Loucy (cell line): ENCODE results near the gene CALN1.

Experiments
- H2AFZ ChIP-seq: fragments of 200-600 bp; sonication (generic); 2 replicates; pipeline ENCODE4 v1.6.0; 2016; ENCODE audit warnings: antibody characterized with exemption, mild to moderate bottlenecking, low read length, moderate library complexity
- H3F3A ChIP-seq: fragments of 200-600 bp; 2 replicates; pipeline ENCODE4 v1.6.0; 2016; ENCODE audit warnings: antibody characterized with exemption, low read depth, mild to moderate bottlenecking
- H3K27me3 ChIP-seq: fragments of 200-600 bp; sonication (generic); 2 replicates; pipeline ENCODE4 v1.6.1; 2014; ENCODE audit warnings: low read length, mild to moderate bottlenecking; ENCODE audit not compliant: insufficient read depth, poor library complexity, severe bottlenecking
- H3K36me3 ChIP-seq: fragments of 200-600 bp; sonication (generic); 2 replicates; pipeline ENCODE4 v1.6.1; 2016; ENCODE audit warnings: low read length; ENCODE audit not compliant: insufficient read depth
- H3K4me1 ChIP-seq: fragments of 200-600 bp; sonication (generic); 2 replicates; pipeline ENCODE4 v1.5.1; 2014; ENCODE audit warnings: low read length, mild to moderate bottlenecking; ENCODE audit not compliant: insufficient read depth, poor library complexity, severe bottlenecking
- H3K4me2 ChIP-seq: fragments of 200-600 bp; sonication (generic); 2 replicates; pipeline ENCODE4 v1.6.0; 2014; ENCODE audit warnings: antibody characterized with exemption, low read length, low read depth, mild to moderate bottlenecking; ENCODE audit not compliant: poor library complexity, severe bottlenecking
- H3K4me3 ChIP-seq: fragments of 200-600 bp; sonication (generic); 2 replicates; pipeline ENCODE4 v1.5.1; 2014; ENCODE audit warnings: low read length, mild to moderate bottlenecking, mixed read lengths; ENCODE audit not compliant: poor library complexity, severe bottlenecking
- H3K79me2 ChIP-seq: fragments of 200-600 bp; sonication (generic); 2 replicates; pipeline ENCODE4 v1.6.1; 2014; ENCODE audit warnings: low read length; ENCODE audit not compliant: insufficient read depth
- H3K9ac ChIP-seq: fragments of 200-600 bp; sonication (generic); 2 replicates; pipeline ENCODE4 v1.6.0; 2014; ENCODE audit warnings: mild to moderate bottlenecking, low read depth, low read length, moderate library complexity; ENCODE audit not compliant: poor library complexity, severe bottlenecking
- H3K9me2 ChIP-seq: fragments of 200-600 bp; sonication (generic); replicated peaks from 2 replicates; pipeline ENCODE4 v1.6.1; 2016; ENCODE audit warnings: low read depth, low read length, mixed read lengths
- H3K9me3 ChIP-seq: fragments of 200-600 bp; sonication (generic); 2 replicates; pipeline ENCODE4 v1.6.1; 2014; ENCODE audit warnings: mild to moderate bottlenecking, antibody characterized with exemption, low read length, low read depth; ENCODE audit not compliant: insufficient read depth
- H4K20me1 ChIP-seq: fragments of 200-600 bp; sonication (generic); 2 replicates; pipeline ENCODE4 v1.6.0; 2014; ENCODE audit warnings: antibody characterized with exemption, low read length, mild to moderate bottlenecking; ENCODE audit not compliant: insufficient read depth, poor library complexity, severe bottlenecking
- EZH2phosphoT487 ChIP-seq: fragments of 200-600 bp; IDR thresholded peaks from 2 replicates; pipeline ENCODE4 v1.6.1; 2018; ENCODE audit warnings: antibody characterized with exemption, mild to moderate bottlenecking, moderate library complexity, borderline replicate concordance
- TF ChIP-seq, protein P1 (sequence below): fragments of 200-600 bp; sonication (generic); conservative IDR thresholded peaks from 2 replicates; pipeline ENCODE4 v1.5.1; 2014; ENCODE audit warnings: mild to moderate bottlenecking, antibody characterized with exemption, low read length

The CALN1 gene

DNA sequence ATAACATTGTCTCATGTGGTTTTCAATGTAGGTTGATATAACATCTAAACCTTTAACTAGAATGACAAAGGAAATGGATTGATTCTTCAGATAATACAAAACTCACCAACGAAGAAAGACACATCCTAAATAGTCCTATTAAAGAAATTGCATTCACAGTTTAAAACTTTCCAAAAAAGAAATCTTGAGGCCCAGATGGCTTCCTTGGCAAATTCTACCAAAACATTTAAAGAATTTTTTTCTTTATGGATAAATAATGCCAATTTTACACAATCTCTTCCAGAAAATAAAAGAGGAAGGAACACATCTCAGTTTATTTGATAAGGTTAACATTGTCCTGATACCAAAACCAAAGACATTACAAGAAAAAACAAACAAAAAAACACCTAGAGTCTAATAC lies 349.5 kb downstream of the CALN1 start:
- no peaks in the 10 kb centered on the region for H3K4me1 ChIP-seq
- no peak overlapping the region for H3K9ac ChIP-seq
- H3K36me3 ChIP-seq, result no peaks in the 10 kb centered on the region
- H2AFZ ChIP-seq, result no peak overlapping the region
- H3K4me3 ChIP-seq, result no peak overlapping the region
- H4K20me1 ChIP-seq, result no peaks in the 10 kb centered on the region
- no peaks in the 10 kb centered on the region for H3K27me3 ChIP-seq
- H3K9me3 ChIP-seq, result peaks cover 5% of the 10 kb centered on the region; the same call in 1 of the 2 replicates
- H3K4me2 ChIP-seq, result no peak overlapping the region
- no peaks in the 10 kb centered on the region for H3K79me2 ChIP-seq
- TF ChIP-seq, protein P1, sequence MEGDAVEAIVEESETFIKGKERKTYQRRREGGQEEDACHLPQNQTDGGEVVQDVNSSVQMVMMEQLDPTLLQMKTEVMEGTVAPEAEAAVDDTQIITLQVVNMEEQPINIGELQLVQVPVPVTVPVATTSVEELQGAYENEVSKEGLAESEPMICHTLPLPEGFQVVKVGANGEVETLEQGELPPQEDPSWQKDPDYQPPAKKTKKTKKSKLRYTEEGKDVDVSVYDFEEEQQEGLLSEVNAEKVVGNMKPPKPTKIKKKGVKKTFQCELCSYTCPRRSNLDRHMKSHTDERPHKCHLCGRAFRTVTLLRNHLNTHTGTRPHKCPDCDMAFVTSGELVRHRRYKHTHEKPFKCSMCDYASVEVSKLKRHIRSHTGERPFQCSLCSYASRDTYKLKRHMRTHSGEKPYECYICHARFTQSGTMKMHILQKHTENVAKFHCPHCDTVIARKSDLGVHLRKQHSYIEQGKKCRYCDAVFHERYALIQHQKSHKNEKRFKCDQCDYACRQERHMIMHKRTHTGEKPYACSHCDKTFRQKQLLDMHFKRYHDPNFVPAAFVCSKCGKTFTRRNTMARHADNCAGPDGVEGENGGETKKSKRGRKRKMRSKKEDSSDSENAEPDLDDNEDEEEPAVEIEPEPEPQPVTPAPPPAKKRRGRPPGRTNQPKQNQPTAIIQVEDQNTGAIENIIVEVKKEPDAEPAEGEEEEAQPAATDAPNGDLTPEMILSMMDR, result no peak
- TF ChIP-seq EZH2phosphoT487, result no peak
- no peaks in the 10 kb centered on the region for H3K9me2 ChIP-seq
- H3F3A ChIP-seq, result no peaks in the 10 kb centered on the region

DNA sequence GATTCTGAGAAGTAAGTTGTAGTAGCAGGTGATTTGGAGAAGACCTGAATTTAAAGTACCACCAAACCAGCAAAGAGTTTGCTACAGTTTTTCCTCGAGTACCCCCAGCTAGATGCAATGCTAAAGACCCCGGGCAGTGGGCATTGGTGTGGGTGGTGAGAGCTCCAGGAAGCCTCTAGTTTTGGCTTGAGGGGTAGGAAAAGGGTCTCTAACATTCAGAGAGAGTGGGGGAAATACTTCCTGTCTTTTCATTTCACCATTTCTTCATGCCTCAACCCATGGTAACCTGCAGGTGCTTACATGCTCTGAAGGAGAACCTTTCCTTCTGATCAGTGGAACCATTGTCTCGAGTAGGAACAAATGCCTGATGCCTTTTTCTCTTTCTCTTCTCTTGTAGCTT lies 352.2 kb downstream of the CALN1 start:
- Histone ChIP-seq H3K9me2 (no peaks in the 10 kb centered on the region), H3K4me1 (no peaks in the 10 kb centered on the region)
- TF ChIP-seq EZH2phosphoT487, result no peak
- TF ChIP-seq, protein P1, result no peak

DNA sequence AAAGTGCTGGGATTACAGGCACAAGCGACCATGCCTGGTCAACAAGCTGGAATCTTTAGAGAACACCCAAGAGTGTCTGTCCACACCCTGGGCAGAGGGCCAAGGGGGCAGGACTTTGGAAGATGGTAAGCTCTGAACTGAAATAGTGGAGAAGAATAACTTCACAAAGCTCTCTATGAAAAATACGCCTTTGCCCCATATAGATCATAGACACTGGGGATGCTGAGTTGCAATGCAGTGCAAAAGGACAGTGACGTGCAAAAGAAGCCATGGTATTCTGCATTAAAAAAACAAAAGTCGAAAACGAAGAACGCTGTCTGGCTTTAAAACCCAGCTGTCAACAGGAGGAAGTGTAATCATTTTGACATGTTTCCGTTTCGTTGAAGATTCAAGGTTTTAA lies 353.6 kb downstream of the CALN1 start:
- Histone ChIP-seq H3K9ac (no peak overlapping the region), H3K9me3 (peaks cover 5% of the 10 kb centered on the region; the same call in 1 of the 2 replicates), H3K9me2 (no peaks in the 10 kb centered on the region), H3K79me2 (no peaks in the 10 kb centered on the region), H3F3A (no peaks in the 10 kb centered on the region), H3K4me2 (no peak overlapping the region), H3K4me3 (no peak overlapping the region), H2AFZ (no peak overlapping the region), H3K27me3 (no peaks in the 10 kb centered on the region), H3K4me1 (no peaks in the 10 kb centered on the region), H3K36me3 (no peaks in the 10 kb centered on the region), H4K20me1 (no peaks in the 10 kb centered on the region)
- TF ChIP-seq, protein P1, result no peak
- no peak for TF ChIP-seq EZH2phosphoT487

More for the DNA sequence above, 352.2 kb downstream of the CALN1 start:
- Histone ChIP-seq H3K9ac (no peak overlapping the region), H3F3A (no peaks in the 10 kb centered on the region), H3K79me2 (no peaks in the 10 kb centered on the region), H4K20me1 (no peaks in the 10 kb centered on the region), H2AFZ (no peak overlapping the region), H3K27me3 (no peaks in the 10 kb centered on the region), H3K4me3 (no peak overlapping the region), H3K9me3 (peaks cover 5% of the 10 kb centered on the region; the same call in 1 of the 2 replicates), H3K4me2 (no peak overlapping the region), H3K36me3 (no peaks in the 10 kb centered on the region)
